ENCODE measurements around the gene BBS2.

- no peak for TF ChIP-seq ZHX2 (IDR thresholded peaks at IDR 0.05; ENCODE audit: low read depth)
- no peak for TF ChIP-seq ZHX2 (CRISPR knock-in tag; IDR thresholded peaks at IDR 0.05; ENCODE audit: borderline replicate concordance)
- no peak for TF ChIP-seq CTCF (CRISPR knock-in tag; IDR thresholded peaks at IDR 0.05)
- TF ChIP-seq FOXM1 (CRISPR knock-in tag; IDR thresholded peaks at IDR 0.05) = no peak
- no peak for TF ChIP-seq NCOR1 (IDR thresholded peaks at IDR 0.05; ENCODE audit: borderline replicate concordance, low read length)
- no peak for TF ChIP-seq SUZ12 (IDR thresholded peaks at IDR 0.05; ENCODE audit: low read depth, low read length)
- no peak for TF ChIP-seq IRF1 (CRISPR knock-in tag; IDR thresholded peaks at IDR 0.05; ENCODE audit: low read depth)
- no peak for TF ChIP-seq IKZF1 (IDR thresholded peaks at IDR 0.05)
- TF ChIP-seq PRDM10 (CRISPR knock-in tag; IDR thresholded peaks at IDR 0.05; ENCODE audit: low read depth) = no peak
- TF ChIP-seq ZBTB39 (CRISPR knock-in tag; IDR thresholded peaks at IDR 0.05) = no peak
Measured at GRCh38 chr16:56475201-56475600, 44.6 kb downstream of the BBS2 start.

All from HepG2 (cell line).